Measurements from ENCODE around the gene PTRH2.

PTRH2 gene

GRCh38 chr17:59676716-59677115 is 30.5 kb downstream of the PTRH2 start:
- DNase-seq, result no peak
- Histone ChIP-seq H3K4me1 (ENCODE audit: insufficient read depth, low read length) (no peaks in the 10 kb centered on the region), H2AFZ (ENCODE audit: low read depth, low read length) (no peak overlapping the region), H3K9me3 (ENCODE audit: insufficient read depth, low read length, severe bottlenecking) (no peaks in the 10 kb centered on the region), H3K79me2 (ENCODE audit: insufficient read depth, low read length) (peaks cover 37% of the 10 kb centered on the region; the same call in 1 of the 2 replicates), H3K9ac (ENCODE audit: low read depth, low read length) (no peak overlapping the region), H3K27me3 (ENCODE audit: insufficient read depth, low read length, poor library complexity) (no peaks in the 10 kb centered on the region), H3K27ac (ENCODE audit: low read length) (no peak overlapping the region), H3K4me2 (ENCODE audit: insufficient read depth, low read length) (no peak overlapping the region), H3K36me3 (ENCODE audit: insufficient read depth, low read length) (peaks cover 96% of the 10 kb centered on the region), H4K20me1 (ENCODE audit: insufficient read depth, low read length) (peaks cover 2% of the 10 kb centered on the region; the same call in 1 of the 2 replicates), H3K4me3 (ENCODE audit: low read depth in 1 of 2, low read length in 2 of 2) (no peak overlapping the region)
- TF ChIP-seq, protein P1, sequence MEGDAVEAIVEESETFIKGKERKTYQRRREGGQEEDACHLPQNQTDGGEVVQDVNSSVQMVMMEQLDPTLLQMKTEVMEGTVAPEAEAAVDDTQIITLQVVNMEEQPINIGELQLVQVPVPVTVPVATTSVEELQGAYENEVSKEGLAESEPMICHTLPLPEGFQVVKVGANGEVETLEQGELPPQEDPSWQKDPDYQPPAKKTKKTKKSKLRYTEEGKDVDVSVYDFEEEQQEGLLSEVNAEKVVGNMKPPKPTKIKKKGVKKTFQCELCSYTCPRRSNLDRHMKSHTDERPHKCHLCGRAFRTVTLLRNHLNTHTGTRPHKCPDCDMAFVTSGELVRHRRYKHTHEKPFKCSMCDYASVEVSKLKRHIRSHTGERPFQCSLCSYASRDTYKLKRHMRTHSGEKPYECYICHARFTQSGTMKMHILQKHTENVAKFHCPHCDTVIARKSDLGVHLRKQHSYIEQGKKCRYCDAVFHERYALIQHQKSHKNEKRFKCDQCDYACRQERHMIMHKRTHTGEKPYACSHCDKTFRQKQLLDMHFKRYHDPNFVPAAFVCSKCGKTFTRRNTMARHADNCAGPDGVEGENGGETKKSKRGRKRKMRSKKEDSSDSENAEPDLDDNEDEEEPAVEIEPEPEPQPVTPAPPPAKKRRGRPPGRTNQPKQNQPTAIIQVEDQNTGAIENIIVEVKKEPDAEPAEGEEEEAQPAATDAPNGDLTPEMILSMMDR (IDR thresholded peaks at IDR 0.05; ENCODE audit: borderline replicate concordance, extremely low read depth, low read length, poor library complexity, severe bottlenecking), result no peak
- TF ChIP-seq EZH2 (IDR thresholded peaks at IDR 0.05; ENCODE audit: borderline replicate concordance, low read depth, low read length, severe bottlenecking), result no peak
- no peak for ATAC-seq (ENCODE audit: insufficient read depth, low read depth)

DNA sequence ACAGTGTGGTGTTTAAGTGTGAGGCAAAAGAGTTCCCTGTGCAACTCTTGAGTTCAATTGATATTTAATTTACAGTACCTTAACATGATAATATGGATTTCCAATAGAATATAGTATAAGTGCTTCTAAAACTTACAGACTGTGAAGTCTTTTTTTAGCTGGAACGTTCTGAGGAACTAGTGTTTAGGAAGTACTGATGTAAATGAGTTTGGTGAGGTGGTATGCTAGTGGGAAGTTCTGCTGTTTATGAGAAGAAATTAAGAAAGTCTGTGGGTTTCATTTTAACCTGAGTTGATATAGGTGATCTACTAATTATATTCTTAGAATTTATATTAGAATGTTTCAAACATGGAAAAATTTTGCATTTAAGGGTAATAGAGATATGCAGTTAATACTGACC is 32.0 kb downstream of the PTRH2 start:
- ATAC-seq (ENCODE audit: insufficient read depth, low read depth), result no peak
- H3K79me2 ChIP-seq (ENCODE audit: insufficient read depth, low read length), result peaks cover 43% of the 10 kb centered on the region; the same call in 1 of the 2 replicates
- peaks cover 95% of the 10 kb centered on the region for H3K36me3 ChIP-seq (ENCODE audit: insufficient read depth, low read length)
- H3K4me1 ChIP-seq (ENCODE audit: insufficient read depth, low read length), result no peaks in the 10 kb centered on the region
- H4K20me1 ChIP-seq (ENCODE audit: insufficient read depth, low read length), result peaks cover 2% of the 10 kb centered on the region
- TF ChIP-seq EZH2 (IDR thresholded peaks at IDR 0.05; ENCODE audit: borderline replicate concordance, low read depth, low read length, severe bottlenecking), result no peak
- TF ChIP-seq, protein P1 (IDR thresholded peaks at IDR 0.05; ENCODE audit: borderline replicate concordance, extremely low read depth, low read length, poor library complexity, severe bottlenecking), result no peak
- no peak for DNase-seq
- no peaks in the 10 kb centered on the region for H3K27me3 ChIP-seq (ENCODE audit: insufficient read depth, low read length, poor library complexity)
- no peaks in the 10 kb centered on the region for H3K9me3 ChIP-seq (ENCODE audit: insufficient read depth, low read length, severe bottlenecking)
- H3K4me2 ChIP-seq (ENCODE audit: insufficient read depth, low read length), result no peak overlapping the region
- no peak overlapping the region for H3K4me3 ChIP-seq (ENCODE audit: low read depth in 1 of 2, low read length in 2 of 2)
- H2AFZ ChIP-seq (ENCODE audit: low read depth, low read length), result no peak overlapping the region
- H3K27ac ChIP-seq (ENCODE audit: low read length), result no peak overlapping the region
- H3K9ac ChIP-seq (ENCODE audit: low read depth, low read length), result no peak overlapping the region

DNA sequence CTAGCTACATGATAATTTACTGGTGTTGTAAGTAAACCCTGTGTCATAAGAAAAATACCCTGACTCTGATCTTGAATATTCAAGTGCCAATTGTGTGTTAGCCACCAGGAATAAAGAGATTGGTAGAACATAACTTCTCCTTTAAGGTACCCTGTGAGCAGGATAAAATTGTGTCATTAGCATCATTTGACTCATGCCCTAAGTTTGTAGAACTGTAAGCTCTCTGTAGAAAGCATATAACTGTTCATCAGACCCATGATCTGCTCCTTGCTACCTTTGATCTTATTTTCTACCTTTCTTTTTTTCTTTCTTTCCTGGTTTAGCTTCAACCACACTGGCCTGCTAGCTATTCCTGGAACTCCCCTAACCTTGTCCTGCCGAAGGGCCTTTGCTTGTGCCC is 35.8 kb downstream of the PTRH2 start:
- Histone ChIP-seq H3K36me3 (ENCODE audit: insufficient read depth, low read length) (peaks cover 96% of the 10 kb centered on the region), H3K4me2 (ENCODE audit: insufficient read depth, low read length) (no peak overlapping the region), H3K9ac (ENCODE audit: low read depth, low read length) (no peak overlapping the region), H3K27me3 (ENCODE audit: insufficient read depth, low read length, poor library complexity) (no peaks in the 10 kb centered on the region), H3K4me3 (ENCODE audit: low read depth in 1 of 2, low read length in 2 of 2) (no peak overlapping the region), H4K20me1 (ENCODE audit: insufficient read depth, low read length) (no peaks in the 10 kb centered on the region; the same call in 1 of the 2 replicates), H3K4me1 (ENCODE audit: insufficient read depth, low read length) (no peaks in the 10 kb centered on the region), H3K9me3 (ENCODE audit: insufficient read depth, low read length, severe bottlenecking) (no peaks in the 10 kb centered on the region), H2AFZ (ENCODE audit: low read depth, low read length) (no peak overlapping the region), H3K27ac (ENCODE audit: low read length) (no peak overlapping the region), H3K79me2 (ENCODE audit: insufficient read depth, low read length) (peaks cover 23% of the 10 kb centered on the region; the same call in 1 of the 2 replicates)
- DNase-seq (no peak), ATAC-seq (ENCODE audit: insufficient read depth, low read depth) (no peak)
- TF ChIP-seq, protein P1 (IDR thresholded peaks at IDR 0.05; ENCODE audit: borderline replicate concordance, extremely low read depth, low read length, poor library complexity, severe bottlenecking), result no peak
- TF ChIP-seq EZH2 (IDR thresholded peaks at IDR 0.05; ENCODE audit: borderline replicate concordance, low read depth, low read length, severe bottlenecking), result no peak

- Histone ChIP-seq H3K9me3 (ENCODE audit: insufficient read depth, low read length, severe bottlenecking) (no peaks in the 10 kb centered on the region), H3K9ac (ENCODE audit: low read depth, low read length) (no peak overlapping the region), H3K4me3 (ENCODE audit: low read depth in 1 of 2, low read length in 2 of 2) (no peak overlapping the region), H3K79me2 (ENCODE audit: insufficient read depth, low read length) (peaks cover 14% of the 10 kb centered on the region; the same call in 1 of the 2 replicates), H2AFZ (ENCODE audit: low read depth, low read length) (no peak overlapping the region), H3K27ac (ENCODE audit: low read length) (no peak overlapping the region), H3K27me3 (ENCODE audit: insufficient read depth, low read length, poor library complexity) (no peaks in the 10 kb centered on the region), H3K36me3 (ENCODE audit: insufficient read depth, low read length) (peaks cover 96% of the 10 kb centered on the region), H3K4me2 (ENCODE audit: insufficient read depth, low read length) (no peak overlapping the region), H4K20me1 (ENCODE audit: insufficient read depth, low read length) (no peaks in the 10 kb centered on the region; the same call in 1 of the 2 replicates), H3K4me1 (ENCODE audit: insufficient read depth, low read length) (no peaks in the 10 kb centered on the region)
- DNase-seq (no peak), ATAC-seq (ENCODE audit: insufficient read depth, low read depth) (no peak)
- no peak for TF ChIP-seq EZH2 (IDR thresholded peaks at IDR 0.05; ENCODE audit: borderline replicate concordance, low read depth, low read length, severe bottlenecking)
- TF ChIP-seq, protein P1 (IDR thresholded peaks at IDR 0.05; ENCODE audit: borderline replicate concordance, extremely low read depth, low read length, poor library complexity, severe bottlenecking), result no peak
These were observed 37.3 kb downstream of the PTRH2 start for GRCh38 chr17:59669944-59670343.

Data from DND-41 (cell line).